AG04450 (cell line): ENCODE data around the gene TEX264. TPM values are rescaled to one million over a fixed set of nuclear protein-coding genes. Genes with fewer than 3 reads are reported as not detected.
A peak's percentile ranks its signal among the peaks of the same experiment; 100 is the strongest.
"Not testable (repeated sequence)": the region's sequence is repeated elsewhere in the genome, so short reads cannot be mapped to it uniquely, and the experiment has no call there.

Experiments
- CTCF ChIA-PET: fragments of 300-600, 350-600 bp; formaldehyde crosslinking; extraction: SDS; loops from one replicate; lab custom pipeline; 2022; ENCODE audit warnings: antibody characterized with exemption, inconsistent platforms; lab: Charles Lee
- POLR2A ChIA-PET: fragments of 350-600 bp; formaldehyde crosslinking; extraction: SDS; loops from one replicate; lab custom pipeline; 2021; ENCODE audit warnings: antibody characterized with exemption, inconsistent platforms; lab: Yijun Ruan, JAX
- DNase-seq: peaks from one replicate; pipeline ENCODE4 v3.0.0-alpha.2; 2011; ENCODE audit warnings: low read depth, low spot score
- H3K27ac ChIP-seq: one replicate; pipeline ENCODE4 v1.5.1; 2012; ENCODE audit warnings: low read depth, low read length, control low read depth
- H3K27me3 ChIP-seq: one replicate; pipeline ENCODE4 v1.6.0; 2012; ENCODE audit warnings: low read length; ENCODE audit not compliant: control insufficient read depth, insufficient read depth
- H3K4me3 ChIP-seq: 2 replicates; pipeline ENCODE4 v1.5.1; 2011; ENCODE audit warnings: mild to moderate bottlenecking, low read depth, low read length, control low read depth
- H3K9me3 ChIP-seq: 2 replicates; pipeline ENCODE4 v1.5.1; 2012; ENCODE audit warnings: low read length; ENCODE audit not compliant: control insufficient read depth, insufficient read depth
- polyA plus RNA-seq: library from polyadenylated mRNA; depleted of rRNA; stranded (reverse); fragments of >200 nt; gene quantifications from 2 replicates; pipeline ENCODE4 v1.2.3, GENCODE V29; 2011
- TF ChIP-seq, protein P1 (sequence below): IDR thresholded peaks from 2 replicates; pipeline ENCODE4 v1.5.1; 2011; ENCODE audit warnings: low read depth, low read length, control low read depth, inconsistent platforms

The TEX264 gene
- polyA plus RNA-seq, 1 experiment: 40.6 TPM

DNA sequence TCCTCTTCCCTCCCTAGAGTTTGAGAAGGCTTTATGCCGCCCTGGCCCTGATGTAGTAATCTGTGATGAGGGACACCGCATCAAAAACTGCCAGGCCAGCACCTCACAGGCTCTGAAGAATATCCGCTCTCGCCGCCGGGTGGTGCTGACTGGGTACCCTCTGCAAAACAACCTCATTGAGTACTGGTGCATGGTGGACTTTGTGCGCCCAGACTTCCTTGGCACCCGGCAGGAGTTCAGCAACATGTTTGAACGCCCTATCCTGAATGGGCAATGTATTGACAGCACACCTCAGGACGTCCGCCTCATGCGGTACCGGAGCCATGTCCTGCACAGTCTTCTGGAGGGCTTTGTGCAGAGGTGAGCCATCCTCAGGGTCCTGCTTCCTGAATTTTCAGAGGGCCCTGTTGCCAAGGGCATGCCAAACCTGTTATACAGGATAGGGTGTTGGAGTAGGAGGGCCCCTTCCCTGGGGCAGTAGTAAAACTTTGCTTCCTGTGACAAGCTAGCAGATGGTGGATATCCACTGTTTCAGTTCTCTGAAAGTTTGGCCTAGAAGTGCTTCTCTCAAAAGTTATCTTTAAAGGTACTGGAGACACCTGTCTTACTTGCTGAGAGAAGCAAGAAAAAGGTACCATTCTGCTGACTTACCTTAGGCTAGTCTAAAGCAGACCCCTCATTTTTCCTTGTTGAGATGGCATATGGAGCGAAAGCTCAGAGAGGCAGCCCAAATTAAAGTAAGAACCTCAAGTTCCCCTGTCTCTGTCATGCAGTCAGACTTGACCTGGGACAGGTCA, 33.7 kb upstream of the TEX264 start:
- Histone ChIP-seq H3K27ac (no peak overlapping the region), H3K9me3 (no peaks in the 10 kb centered on the region), H3K27me3 (no peaks in the 10 kb centered on the region), H3K4me3 (no peak overlapping the region)
- TF ChIP-seq, protein P1, sequence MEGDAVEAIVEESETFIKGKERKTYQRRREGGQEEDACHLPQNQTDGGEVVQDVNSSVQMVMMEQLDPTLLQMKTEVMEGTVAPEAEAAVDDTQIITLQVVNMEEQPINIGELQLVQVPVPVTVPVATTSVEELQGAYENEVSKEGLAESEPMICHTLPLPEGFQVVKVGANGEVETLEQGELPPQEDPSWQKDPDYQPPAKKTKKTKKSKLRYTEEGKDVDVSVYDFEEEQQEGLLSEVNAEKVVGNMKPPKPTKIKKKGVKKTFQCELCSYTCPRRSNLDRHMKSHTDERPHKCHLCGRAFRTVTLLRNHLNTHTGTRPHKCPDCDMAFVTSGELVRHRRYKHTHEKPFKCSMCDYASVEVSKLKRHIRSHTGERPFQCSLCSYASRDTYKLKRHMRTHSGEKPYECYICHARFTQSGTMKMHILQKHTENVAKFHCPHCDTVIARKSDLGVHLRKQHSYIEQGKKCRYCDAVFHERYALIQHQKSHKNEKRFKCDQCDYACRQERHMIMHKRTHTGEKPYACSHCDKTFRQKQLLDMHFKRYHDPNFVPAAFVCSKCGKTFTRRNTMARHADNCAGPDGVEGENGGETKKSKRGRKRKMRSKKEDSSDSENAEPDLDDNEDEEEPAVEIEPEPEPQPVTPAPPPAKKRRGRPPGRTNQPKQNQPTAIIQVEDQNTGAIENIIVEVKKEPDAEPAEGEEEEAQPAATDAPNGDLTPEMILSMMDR: no peak
- POLR2A ChIA-PET: no interaction called here
- no peak for DNase-seq
- CTCF ChIA-PET: interaction anchor here (1.0 to 9.2 kb wide), 3 partner anchors 45 to 136 kb away, joined by 3 to 97 read pairs (median 4); partner anchors contain the start of genes DCAF1 and RAD54L2

GRCh38 chr3:51637941-51638471, 33.0 kb upstream of the TEX264 start:
- peak; percentile 39 for DNase-seq
- Histone ChIP-seq H3K27me3 (no peaks in the 10 kb centered on the region), H3K4me3 (no peak overlapping the region), H3K27ac (peak overlapping the region; percentile 21), H3K9me3 (no peaks in the 10 kb centered on the region)
- CTCF ChIA-PET: interaction anchor here (1.0 to 9.2 kb wide), 3 partner anchors 44 to 137 kb away, joined by 3 to 97 read pairs (median 4); partner anchors contain the start of genes DCAF1 and RAD54L2
- POLR2A ChIA-PET: no interaction called here
- TF ChIP-seq, protein P1: peak; percentile 94

DNA sequence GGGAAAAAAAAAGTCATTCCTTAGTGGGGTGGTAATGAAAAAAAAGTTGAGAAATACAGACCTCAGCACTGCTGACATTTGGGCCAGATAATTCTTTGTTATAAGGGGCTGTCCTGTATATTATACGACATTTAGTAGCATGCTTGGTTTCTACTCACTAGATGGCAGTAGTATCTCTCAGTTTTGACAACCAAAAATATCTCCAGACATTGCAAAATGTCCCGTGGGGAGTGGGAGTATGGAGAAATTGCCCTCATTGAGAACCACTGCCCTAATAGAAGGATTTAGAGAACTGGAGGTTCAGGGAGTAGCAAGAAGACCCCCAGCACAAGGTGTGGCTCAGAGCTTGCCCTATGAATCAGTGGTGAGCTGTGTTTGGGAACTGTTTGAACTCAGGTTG, 28.6 kb upstream of the TEX264 start:
- H3K4me3 ChIP-seq: no peak overlapping the region
- CTCF ChIA-PET: interaction anchor here (0.6 to 9.2 kb wide), 4 partner anchors 18 to 170 kb away, joined by 3 to 97 read pairs (median 16); partner anchors contain the start of gene DCAF1
- no peak overlapping the region for H3K27ac ChIP-seq
- H3K9me3 ChIP-seq: no peaks in the 10 kb centered on the region
- POLR2A ChIA-PET: no interaction called here
- H3K27me3 ChIP-seq: no peaks in the 10 kb centered on the region
- DNase-seq: no peak
- TF ChIP-seq, protein P1: peak; percentile 38

DNA sequence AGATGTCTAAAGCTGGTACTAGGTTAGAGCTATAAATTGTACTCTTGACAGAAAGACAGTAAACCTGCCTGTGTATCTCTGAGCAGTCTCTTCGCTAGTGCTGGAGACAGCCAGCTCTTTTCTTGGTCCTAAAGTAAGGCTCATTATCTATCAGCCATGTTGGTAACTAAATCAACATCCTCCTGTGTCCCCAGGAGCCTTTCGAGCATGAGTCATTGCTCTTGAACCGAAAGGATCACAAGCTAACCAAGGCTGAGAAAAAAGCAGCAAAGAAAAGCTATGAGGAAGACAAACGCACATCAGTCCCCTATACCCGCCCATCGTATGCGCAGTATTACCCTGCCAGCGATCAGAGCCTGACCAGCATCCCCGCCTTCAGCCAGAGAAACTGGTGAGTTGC, 25.0 kb upstream of the TEX264 start:
- no peak overlapping the region for H3K4me3 ChIP-seq
- CTCF ChIA-PET: interaction anchor here (2.2 to 2.8 kb wide), 2 partner anchors 23 to 144 kb away, joined by 7 to 17 read pairs; no protein-coding TSS in a partner anchor
- TF ChIP-seq, protein P1: no peak
- DNase-seq: no peak
- POLR2A ChIA-PET: no interaction called here
- H3K27me3 ChIP-seq: no peaks in the 10 kb centered on the region
- no peaks in the 10 kb centered on the region; the same call in 1 of the 2 replicates for H3K9me3 ChIP-seq
- H3K27ac ChIP-seq: no peak overlapping the region

DNA sequence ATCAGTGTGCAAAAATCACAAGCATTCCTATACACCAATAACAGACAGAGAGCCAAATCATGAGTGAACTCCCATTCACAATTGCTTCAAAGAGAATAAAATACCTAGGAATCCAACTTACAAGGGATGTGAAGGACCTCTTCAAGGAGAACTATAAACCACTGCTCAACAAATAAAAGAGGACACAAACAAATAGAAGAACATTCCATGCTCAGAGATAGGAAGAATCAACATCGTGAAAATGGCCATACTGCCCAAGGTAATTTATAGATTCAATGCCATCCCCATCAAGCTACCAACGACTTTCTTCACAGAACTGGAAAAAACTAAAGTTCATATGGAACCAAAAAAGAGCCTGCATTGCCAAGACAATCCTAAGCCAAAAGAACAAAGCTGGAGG, 18.9 kb upstream of the TEX264 start:
- DNase-seq, CTCF ChIA-PET, H3K27ac ChIP-seq, H3K4me3 ChIP-seq, H3K9me3 ChIP-seq, POLR2A ChIA-PET, H3K27me3 ChIP-seq: not testable (repeated sequence)

- DNase-seq, H3K9me3 ChIP-seq, POLR2A ChIA-PET, H3K4me3 ChIP-seq, H3K27ac ChIP-seq, H3K27me3 ChIP-seq: not testable (repeated sequence)
- CTCF ChIA-PET: interaction anchor here (1.0 kb wide), 1 partner anchor 16 kb away, joined by 3 read pairs; no protein-coding TSS in a partner anchor
Measured at GRCh38 chr3:51653409-51653808, 17.6 kb upstream of the TEX264 start.
